GM18507 (cell line): ENCODE data around the gene SEPHS2.
"Not testable (repeated sequence)": the region's sequence is repeated elsewhere in the genome, so short reads cannot be mapped to it uniquely, and the experiment has no call there.

Source experiments
- DNase-seq: peaks from one replicate; pipeline ENCODE4 v3.0.0; 2011; ENCODE audit warnings: low read depth; ENCODE audit not compliant: insufficient read length; ENCODE audit errors: extremely low spot score
- FAIRE-seq: peaks from 2 replicates; lab custom pipeline; 2011; peaks lifted over from hg19 to GRCh38; lab: Jason Lieb, UNC

SEPHS2 gene

DNA sequence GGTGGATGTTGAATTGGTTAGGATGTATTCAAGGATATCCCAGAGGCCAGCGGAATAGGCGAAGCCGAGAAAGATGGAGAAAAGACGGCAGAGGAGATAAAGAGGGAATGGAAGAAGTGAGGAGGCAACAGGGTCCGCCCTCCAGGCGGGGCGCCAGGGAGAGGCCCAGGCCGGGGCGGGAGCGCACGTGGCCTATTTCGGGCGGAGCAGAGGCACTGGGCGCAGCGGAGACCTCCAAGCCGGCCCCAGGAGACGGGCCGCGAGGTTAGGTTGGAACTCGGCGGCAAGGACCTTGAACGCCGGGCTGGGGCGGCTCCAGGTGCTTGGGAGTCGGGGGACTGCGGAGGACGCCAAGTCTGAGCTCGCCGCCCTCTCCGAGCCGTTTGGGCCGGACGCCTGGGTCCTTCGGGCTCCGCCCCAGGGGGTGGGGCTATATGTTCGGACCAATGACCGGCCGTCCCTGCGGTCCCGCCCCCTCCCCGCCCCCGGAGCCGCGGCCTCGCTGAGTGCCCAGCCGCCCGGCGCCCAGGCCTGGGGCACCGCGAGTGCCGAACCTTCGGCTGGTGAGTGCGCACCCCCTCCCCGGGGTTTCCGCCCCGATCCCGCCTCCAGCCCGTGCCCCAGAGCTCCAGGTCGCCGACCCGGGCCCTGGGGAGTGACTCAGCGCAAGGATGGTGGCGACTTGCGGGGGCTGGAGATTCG is 38.4 kb downstream of the SEPHS2 start, which contains the start of gene ZNF771:
Gene ZNF771 (plus strand): TSS at position 505 of the 702 bp plus-strand sequence. CDS start 448 bp downstream, outside the sequence.
- peak; percentile 78 for DNase-seq
- FAIRE-seq = peak; percentile 70

GRCh38 chr16:30406795-30407101 is 38.9 kb downstream of the SEPHS2 start:
- FAIRE-seq (no peak), DNase-seq (no peak)

GRCh38 chr16:30401768-30402425 is 43.8 kb downstream of the SEPHS2 start:
- no peak for FAIRE-seq
- no peak for DNase-seq

DNA sequence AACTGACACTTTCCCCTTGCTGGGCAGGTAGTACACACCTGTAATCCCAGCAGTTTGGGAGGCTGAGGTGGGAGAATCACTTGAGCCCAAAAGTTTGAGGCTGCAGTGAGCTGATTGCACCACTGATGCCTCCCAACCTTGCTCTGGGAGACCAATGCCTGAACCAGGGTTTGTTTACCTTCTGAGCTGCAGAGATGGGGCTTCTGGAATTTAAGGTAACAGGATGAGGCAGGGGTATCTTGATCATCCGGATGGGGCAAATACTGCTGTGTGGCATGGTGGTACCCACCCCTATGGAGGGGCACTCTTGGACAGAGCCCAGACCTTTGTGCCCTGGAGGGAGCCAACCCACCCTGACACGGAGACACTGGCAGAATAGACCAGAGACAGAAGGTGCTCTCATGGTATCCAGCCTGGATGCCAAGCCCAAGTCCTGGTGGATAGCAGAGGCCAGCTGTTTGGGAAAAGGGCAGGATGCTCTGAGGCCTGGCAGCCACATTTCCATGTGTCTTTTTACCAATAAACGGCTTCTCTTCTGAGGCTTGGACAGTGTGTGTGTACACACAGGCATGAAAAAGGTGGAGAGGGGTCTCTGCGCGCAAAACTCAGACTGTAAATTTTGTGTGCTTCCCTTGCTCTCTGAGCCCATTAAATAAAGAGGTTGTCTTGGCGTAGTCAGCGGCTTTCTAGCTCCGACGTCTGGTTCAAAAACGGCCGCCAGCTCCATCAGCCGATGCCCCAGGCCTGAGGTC is 46.1 kb downstream of the SEPHS2 start:
- no peak for FAIRE-seq
- DNase-seq = no peak

- FAIRE-seq = no peak
- no peak for DNase-seq
These were observed 46.8 kb downstream of the SEPHS2 start for GRCh38 chr16:30398661-30399434.

DNA sequence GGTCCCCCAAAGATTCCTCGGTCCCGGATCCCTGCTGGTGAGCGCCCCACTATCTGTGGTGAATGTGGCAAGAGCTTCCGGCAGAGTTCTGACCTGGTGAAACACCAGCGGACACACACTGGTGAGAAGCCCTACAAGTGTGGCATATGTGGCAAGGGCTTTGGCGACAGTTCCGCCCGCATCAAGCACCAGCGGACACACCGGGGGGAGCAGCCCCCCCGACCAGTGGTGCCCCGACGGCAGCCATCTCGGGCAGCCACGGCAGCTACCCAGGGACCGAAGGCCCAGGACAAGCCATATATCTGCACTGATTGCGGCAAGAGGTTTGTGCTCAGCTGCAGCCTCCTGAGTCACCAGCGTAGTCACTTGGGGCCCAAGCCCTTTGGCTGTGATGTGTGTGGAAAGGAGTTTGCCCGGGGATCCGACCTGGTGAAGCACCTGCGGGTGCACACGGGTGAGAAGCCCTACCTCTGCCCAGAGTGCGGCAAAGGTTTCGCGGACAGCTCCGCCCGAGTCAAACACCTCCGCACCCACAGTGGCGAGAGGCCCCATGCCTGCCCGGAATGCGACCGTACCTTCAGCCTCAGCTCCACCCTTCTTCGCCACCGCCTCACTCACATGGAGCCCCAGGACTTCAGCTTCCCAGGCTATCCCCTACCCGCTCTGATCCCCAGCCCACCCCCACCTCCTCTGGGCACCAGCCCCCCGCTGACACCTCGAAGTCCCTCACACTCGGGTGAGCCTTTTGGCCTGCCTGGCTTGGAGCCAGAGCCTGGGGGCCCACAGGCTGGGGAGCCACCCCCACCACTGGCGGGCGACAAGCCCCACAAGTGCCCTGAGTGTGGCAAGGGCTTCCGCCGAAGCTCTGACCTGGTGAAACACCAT is 47.7 kb downstream of the SEPHS2 start:
- DNase-seq (no peak), FAIRE-seq (no peak)

- FAIRE-seq = no peak
- no peak for DNase-seq
These were observed 48.6 kb downstream of the SEPHS2 start for GRCh38 chr16:30397056-30397455.

- FAIRE-seq = not testable (repeated sequence)
These were observed 49.0 kb downstream of the SEPHS2 start for GRCh38 chr16:30396627-30397026.

DNA sequence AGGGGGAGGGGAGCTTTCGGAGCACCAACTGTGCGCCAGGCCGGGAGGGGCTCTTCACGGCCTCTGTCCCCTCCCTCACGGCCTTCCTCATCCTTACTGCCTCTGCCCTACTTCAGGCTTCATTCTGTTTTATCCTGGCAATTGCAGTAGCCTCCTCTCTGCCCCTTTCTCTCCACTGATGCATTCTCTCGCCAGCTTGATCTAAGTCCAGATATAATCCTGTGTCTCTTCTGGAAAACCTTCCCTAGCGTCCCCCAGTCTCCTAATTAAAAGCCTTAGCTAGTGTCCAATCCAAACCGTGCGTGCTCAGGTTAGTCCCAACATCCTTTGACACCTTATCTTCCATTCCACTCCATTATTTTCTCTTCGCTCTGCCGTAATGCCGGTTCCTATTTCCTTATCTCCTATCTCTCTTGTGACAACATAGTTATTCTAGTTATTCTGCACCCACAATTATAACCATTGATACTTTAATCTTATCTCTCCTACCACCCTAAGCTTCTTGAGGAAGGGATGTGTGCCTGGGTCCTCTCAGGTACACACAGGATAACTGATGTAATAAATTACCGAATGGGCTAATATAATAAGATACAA is 49.6 kb downstream of the SEPHS2 start:
- no peak for FAIRE-seq
- DNase-seq = no peak

More at GRCh38 chr16:30396627-30397026, 49.0 kb downstream of the SEPHS2 start:
- DNase-seq = not testable (repeated sequence)

GRCh38 chr16:30395155-30395991 is 50.3 kb downstream of the SEPHS2 start, which contains the start of gene ZNF48:
Gene ZNF48 (plus strand): TSS chr16:30395420. CDS start chr16:30395795, 375 bp downstream.
- DNase-seq (peak; percentile 55), FAIRE-seq (peak; percentile 38)

GRCh38 chr16:30394592-30395154 is 51.0 kb downstream of the SEPHS2 start:
- FAIRE-seq (no peak), DNase-seq (no peak)
